ENCODE measurements around the gene RPAP2. TPM values are rescaled to one million over a fixed set of nuclear protein-coding genes. Genes with fewer than 3 reads are reported as not detected.
"Not testable (repeated sequence)": the region's sequence is repeated elsewhere in the genome, so short reads cannot be mapped to it uniquely, and the experiment has no call there.

Gene RPAP2
- total RNA-seq, 1 donor from 2014 or later, result 2.6 TPM

DNA sequence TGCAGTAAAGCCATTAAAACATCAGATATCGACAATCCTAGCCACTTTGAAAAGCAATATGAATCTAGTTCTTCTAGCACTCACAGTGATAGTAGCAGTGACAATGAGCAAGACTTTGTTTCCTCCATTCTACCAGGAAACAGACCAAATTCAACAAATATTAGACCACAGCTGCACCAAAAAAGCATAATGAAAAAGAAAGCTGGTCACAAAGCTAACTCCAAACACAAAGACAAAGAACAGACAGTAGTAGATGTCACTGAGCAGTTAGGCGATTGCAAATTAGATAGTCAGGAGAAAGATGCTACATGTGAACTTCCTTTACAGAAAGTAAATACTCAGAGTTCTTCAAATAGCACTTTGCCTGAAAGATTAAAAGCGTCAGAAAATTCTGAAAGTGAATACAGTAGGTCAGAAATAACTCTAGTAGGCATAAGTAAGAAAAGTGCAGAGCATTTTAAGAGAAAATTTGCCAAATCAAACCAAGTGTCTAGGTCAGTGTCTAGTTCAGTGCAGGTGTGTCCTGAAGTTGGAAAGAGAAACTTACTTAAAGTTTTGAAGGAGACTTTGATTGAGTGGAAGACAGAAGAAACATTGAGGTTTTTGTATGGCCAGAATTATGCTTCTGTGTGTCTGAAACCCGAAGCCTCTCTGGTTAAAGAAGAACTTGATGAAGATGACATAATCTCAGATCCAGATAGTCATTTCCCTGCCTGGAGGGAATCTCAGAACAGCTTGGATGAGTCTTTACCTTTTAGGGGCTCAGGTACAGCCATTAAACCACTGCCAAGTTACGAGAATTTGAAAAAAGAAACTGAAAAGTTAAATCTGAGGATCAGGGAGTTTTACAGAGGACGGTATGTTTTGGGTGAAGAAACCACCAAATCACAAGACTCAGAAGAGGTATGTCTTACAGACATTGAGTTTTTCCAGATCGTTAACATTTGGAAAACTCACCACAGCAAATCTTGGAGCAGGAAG is 24.9 kb downstream of the RPAP2 start:
- DNase-seq (ENCODE audit: low read depth in 2 of 2), result no peak

DNA sequence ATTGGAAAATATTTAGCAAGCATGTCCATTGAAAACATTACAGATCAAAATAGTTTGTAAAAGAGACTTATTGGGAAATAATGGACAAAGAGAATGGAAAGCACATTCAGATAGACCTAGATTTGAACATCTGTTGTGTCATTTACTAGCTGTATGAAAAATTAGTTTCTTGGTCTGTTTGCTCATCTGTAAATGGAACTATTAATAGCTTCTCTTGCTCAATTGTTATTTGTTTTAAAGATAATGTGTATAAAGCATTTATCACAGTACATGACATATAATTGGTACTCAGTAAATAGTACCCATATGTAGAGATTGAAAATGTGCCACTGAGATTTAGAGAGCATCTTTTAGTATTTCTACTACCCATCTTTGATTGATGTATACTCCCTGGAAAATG is 25.9 kb downstream of the RPAP2 start:
- no peak for DNase-seq (ENCODE audit: low read depth in 2 of 2)

DNA sequence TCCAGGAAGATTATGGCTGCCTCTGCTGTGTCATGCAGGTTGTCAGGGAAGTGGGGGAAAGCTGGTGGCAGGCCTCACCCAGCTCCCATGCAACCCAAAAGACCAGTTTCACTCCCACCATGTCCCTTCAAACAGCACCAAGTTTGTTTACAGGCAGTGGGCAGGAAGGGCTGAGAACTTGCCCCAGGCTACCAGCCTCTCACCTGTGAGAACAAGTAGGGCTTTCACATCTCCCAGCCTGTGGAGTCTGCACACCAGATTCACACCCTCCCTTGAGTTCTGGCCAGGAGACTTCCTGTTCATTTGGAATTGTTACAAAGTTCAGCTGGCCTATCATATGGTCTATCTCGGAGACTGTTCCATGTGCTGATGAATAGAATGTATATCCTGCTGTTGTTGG is 27.8 kb downstream of the RPAP2 start:
- DNase-seq (ENCODE audit: low read depth in 2 of 2), result peak in 1 of 2 donors; percentile 5

DNA sequence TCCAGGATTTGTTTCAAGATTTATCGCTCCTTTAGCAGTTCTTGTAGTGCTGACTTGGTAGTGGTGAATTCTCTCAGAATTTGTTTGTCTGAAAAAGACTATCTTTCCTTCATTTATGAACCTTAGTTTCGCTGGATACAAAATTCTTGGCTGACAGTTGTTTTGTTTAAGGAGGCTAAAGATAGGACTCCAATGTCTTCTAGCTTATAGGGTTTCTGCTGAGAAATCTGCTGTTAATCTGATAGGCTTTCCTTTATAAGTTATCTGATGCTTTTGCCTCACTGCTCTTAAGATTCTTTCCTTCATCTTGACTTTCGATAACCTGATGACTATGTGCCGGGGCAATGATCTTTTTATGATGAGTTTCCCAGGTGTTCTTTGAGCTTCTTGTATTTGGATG is 28.9 kb downstream of the RPAP2 start:
- no peak for DNase-seq (ENCODE audit: low read depth in 2 of 2)

DNA sequence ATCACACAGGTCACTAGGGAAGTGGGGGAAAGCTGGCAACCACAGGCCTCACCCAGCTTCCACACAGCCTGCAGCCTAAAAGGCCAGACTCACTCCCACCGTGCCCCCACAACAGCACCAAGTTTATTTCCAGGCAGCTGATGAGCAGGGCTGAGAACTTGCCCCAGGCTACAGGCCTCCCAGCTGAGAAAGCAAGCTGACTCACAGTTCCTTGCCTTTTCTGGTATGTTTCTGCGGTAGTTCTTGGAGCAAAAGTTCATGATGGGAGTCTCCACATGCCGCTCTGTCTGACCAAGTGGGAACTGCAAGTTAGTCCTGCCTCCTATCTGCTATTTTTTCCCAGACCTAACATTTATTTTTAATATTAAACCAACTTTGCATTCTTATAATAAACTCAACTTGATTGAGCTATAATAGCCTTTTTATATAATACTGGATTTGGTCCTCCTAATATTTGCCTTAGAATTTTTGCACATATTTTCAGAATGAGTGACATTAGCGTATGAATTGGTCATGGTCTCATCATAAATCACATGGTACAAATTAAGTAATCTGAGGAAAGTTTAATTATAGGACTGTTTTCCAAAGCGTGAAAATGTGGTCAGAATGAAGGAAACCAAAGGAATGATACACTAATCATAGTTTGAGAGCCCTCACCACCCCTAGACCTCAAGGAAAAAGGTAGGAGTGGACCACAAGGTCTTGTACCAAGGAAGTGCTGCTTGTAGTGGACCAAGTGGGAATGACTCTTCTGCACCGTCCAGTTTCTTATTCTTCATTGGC is 30.7 kb downstream of the RPAP2 start:
- DNase-seq (ENCODE audit: low read depth in 2 of 2), result no peak

DNA sequence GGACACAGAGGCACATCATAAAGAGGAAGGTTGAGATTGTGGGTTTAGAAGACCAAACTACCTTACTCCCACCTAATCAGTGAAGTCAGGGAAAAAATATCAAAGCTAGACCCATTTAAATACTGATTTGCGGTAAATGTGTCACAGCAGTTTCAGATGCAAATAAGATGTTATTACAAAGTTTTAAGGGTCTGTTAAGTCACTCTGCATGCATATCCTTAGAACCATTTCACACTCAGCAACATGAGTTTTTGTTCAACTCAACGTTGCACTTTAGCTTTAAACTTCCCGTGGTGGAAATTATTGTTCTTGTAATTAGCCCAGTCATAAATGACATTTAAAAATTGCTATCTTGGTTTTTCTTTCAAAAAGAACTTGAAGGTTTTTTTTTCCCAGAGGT is 34.8 kb downstream of the RPAP2 start:
- no peak for DNase-seq (ENCODE audit: low read depth in 2 of 2)

DNA sequence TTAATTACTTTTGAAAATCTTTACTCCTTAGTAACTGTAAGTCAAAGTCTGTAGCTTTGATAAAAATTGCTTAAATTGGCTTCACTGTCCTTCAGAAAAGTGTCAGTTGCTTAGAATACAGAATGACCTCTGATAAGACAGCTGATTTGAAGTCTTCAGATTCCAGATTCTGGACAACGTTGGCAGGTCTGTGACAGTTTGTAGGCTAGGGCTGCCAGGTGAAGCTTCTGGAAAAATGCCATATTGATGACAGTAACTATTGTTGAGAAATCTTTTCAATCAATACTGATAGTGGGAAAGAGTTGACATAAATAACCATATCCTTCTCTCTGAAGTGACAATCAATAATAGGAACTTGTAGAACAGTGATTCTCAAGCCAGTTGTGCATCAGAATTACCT is 41.3 kb downstream of the RPAP2 start:
- DNase-seq (ENCODE audit: low read depth in 2 of 2), result no peak

DNA sequence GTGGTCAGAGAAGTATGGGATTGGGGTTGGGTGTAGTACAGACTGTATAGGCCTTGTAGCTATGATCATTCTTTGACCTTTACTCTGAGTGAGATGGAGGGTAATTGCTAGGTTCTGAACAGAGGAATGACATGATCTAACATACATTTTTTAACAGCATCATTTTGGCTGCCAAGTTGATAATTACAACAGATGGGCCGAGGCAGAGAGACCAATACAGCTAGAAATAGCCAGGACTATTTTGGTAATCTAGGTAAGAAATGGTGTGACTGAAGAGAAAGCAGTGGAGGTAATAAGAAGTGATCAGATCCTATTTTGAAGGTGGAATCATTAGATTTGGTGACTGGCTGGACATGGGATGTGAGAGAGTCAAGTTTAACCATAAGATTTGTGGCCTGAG is 43.5 kb downstream of the RPAP2 start:
- DNase-seq (ENCODE audit: low read depth in 2 of 2), result no peak

DNA sequence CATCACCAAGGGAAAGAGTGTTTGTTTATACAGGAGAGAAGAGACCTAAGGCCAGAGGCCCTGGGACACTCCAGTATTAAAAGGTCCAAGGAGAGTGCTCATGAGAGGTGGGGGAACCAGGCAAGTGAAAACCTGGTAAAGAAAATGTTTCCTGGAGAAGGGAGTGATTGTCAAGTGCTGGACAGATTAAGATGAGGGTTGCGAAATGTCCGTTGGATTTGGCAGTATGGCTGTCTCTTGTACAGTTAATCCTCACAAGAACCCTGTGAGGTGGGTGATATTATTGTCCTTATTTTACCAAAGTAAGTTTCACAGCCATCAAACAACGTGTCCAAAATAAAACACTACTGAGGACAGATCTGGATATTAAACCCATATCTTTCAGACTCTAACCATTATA is 44.2 kb downstream of the RPAP2 start:
- DNase-seq (ENCODE audit: low read depth in 2 of 2), result no peak

DNA sequence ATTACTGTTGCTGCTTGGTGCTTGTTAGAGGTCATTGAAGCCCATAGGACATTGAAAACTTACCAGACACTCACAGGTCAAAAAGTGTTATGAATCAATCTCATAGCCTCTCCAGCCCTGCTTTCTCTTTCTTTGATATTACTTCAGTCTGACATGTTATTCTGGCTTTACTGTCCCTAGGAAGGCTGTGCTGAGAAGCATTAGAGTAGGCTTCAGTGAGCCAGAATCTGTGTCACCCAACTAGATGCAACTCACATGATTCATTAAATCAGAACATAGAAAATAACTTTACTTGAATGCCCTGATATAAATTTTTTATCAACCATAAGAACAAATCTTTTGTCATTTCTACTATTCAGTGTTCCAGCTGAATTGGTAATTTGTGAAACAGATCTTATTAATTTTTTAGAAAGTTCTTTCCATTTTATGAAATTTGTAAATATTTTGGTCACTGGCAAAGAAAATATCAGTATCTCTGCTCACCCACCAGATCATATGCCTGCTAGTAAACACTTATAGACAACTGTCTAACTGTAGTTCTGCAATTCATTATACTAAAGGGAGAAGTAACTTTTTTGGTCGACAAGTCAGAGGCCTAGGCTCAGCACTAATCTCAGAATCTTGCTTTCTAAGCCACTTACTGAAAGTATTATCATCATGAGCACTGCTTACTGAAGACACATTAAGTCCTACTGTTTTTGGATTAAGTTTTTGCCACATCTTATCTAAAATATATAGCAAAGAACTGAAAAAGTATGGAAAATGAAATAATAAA is 48.2 kb downstream of the RPAP2 start:
- no peak for DNase-seq (ENCODE audit: low read depth in 2 of 2)

DNA sequence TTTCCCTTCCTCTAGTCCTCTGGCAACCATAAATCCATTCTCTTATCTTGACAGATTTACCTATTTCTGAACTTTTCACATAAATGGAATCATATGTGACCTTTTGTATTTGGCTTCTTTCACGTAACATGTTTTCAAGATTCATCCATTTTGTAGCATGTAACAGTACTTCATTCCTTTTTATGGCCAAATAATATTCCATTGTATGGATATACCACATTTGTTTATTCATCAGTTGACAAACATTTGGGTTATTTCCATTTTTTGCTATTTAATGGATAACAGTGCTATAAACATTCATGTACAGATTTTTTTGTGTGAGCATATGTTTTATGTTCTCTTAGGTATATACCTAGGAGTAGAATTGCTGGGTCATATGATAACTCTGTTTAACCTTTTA is 54.0 kb downstream of the RPAP2 start:
- no peak for DNase-seq (ENCODE audit: low read depth in 2 of 2)

DNA sequence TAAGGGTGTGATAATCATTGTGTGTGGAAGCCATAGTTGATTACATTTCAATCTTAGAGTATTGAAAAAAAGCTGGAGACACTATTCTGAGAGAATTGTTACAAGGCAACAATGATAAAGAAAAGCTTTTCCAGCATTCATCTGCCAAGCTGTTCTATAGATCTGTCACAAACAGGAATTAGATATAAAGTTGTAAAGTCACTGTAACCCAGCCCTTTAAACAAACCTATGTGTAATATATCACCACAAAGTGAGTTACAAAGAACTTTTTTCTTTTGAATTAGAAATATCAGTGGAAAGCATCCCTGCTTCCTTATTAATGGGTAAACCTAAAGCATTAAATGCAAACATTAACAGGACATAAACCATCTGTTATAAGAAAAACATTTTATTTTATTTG is 55.4 kb downstream of the RPAP2 start:
- no peak for DNase-seq (ENCODE audit: low read depth in 2 of 2)

DNA sequence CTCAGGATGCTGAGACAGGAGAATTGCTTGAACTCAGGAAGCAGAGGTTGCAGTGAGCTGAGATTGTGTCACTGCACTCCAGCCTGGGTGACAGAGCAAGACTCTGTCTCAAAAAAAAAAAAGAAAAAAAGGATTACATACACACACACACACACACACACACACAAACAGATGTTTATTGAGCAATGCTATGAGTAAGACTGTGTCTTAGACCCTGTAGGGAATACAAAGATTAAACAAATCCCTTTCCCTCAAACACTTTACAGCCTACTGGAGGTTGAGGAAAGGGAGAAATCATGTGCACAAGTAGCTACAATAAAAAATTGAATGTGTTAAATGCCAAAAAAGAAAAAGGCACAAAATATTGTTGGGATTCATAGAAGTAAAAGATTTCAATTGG is 58.1 kb downstream of the RPAP2 start:
- peak in 1 of 2 donors; percentile 16 for DNase-seq (ENCODE audit: low read depth in 2 of 2)

DNA sequence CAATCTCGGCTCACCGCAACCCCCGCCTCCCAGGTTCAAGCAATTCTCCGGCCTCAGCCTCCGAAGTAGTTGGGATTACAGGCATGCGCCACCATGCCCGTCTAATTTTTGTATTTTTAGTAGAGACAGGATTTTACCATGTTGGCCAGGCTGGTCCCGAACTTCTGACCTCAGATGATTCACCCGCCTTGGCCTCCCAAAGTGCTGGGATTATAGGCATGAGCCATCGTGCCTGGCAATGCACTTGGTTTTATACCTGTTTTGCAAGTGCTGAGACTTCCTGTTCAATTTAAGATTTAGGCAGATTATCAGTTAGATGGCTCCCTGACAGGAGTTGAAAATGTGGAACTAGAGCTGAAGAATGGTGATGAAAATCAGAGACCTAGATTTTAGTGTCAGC is 60.5 kb downstream of the RPAP2 start:
- not testable (repeated sequence) for DNase-seq (ENCODE audit: low read depth in 2 of 2)

DNA sequence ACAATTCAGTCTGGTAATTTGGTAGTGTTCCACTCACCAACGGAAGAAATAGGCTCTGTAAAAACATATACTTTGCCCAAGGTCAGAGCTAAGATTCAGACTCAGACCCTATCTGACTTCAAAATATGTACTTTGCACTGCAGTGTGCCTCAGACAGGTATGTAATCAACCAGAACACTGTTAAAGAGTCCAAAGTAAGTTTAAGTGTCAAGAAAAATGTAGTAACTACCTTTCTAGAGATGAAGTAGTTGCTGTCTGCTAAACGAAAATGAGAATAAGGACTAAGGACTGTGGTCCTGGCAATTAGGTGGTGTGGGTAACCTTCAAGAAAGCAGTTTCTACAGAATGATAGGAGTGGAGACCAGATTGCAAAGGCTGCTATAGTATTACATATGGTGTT is 61.1 kb downstream of the RPAP2 start:
- no peak for DNase-seq (ENCODE audit: low read depth in 2 of 2)

DNA sequence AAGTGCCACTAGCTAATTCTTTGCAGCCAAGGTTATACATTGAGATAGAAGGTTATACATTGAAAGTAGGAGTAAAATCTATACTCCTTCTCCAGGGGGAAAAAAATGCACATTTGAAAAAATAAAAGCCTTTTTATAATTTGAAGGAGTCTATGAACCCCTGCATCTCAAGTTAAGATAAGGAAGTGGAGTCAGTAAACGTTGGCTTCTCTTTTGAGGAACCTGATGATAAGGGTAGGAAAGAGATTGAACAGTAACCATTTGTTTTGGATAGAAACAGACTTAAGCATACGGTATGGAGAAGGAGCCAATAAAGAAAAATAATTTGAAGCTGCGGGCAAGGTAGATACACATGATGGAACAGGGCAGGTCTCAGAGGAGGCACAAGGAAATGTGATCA is 64.1 kb downstream of the RPAP2 start:
- DNase-seq (ENCODE audit: low read depth in 2 of 2), result no peak

DNA sequence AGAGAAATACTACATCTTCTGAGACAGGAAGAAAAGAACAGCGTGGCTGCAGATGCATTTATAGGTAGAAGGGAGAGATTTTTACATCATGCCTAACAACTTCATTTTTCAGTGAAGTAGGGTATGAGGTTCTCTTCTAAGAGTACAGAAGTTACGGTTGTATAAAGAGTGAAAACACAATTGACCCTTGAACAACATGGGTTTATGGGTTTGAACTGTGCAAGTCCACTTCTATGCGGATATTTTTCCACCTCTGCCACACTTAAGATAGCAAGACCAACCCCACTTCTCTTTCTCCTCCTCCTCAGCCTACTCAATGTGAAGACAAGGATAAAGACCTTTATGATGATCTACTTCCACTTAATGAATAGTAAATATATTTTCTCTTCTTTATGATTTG is 64.5 kb downstream of the RPAP2 start:
- no peak for DNase-seq (ENCODE audit: low read depth in 2 of 2)

DNA sequence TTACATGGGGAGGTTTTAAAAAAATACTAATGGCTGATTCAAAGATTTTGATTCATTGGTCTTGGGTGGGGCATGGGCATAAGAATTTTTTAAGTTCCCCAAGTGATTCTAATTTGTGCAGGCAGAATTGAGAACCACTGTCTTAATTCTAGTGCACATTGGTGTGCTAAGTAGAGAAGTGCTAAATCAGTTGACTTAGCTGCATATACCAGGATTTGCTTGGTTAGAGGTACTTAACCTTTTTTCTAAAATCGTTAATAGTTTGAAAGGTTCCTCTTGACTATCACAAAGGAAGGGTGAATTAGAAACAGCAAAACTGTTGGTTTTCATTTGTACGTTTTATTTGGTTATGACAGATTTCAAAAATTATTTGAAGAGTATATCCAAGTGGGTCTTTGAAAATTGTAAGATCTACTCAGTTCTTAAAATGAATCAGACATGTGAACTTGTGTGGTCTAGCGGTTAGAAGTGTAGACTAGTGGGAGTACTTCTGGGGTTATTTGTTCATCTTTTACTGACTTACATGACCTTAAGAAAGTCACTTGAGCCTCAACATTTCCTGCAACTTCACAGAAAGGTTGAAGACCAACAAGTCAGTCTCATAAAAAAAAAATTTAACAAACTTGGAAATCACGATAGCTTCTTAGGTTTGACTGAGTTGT is 66.7 kb downstream of the RPAP2 start:
- no peak for DNase-seq (ENCODE audit: low read depth in 2 of 2)

DNA sequence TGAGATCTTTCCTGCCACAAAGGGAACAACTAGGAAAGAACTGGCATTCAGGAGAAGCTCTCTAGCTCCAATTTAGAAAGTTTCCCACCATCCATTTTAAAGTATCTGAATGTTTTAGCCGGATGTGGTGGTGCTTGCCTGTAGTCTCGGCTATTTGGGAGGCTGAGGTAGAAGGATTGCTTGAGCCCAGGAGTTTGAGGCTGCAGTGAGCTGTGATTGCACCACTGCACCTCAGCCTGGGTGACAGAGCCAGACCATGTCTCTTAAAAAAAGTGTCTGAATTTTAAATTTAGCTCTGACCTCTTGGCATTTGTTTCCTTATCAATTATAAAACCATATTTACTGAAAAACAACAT is 67.2 kb downstream of the RPAP2 start:
- DNase-seq (ENCODE audit: low read depth in 2 of 2), result no peak

DNA sequence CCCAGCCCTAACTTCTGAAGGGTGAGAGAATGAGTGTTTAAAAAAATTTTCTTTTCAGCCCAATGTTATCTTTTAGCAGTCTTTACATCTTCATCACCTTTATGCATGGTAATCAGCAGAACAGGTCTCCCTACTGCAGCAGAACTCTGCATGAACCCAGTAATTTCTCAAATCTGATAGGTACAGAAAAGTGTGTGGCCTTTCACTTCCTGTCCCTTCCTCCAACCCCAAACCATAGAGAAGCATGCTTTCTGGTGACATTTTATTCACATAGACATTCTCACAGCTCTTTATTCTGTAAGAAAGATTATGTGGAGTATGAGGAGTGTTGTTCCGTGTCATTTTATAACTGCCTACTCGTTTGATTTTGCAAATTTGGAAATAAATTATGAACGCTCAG is 68.6 kb downstream of the RPAP2 start:
- DNase-seq (ENCODE audit: low read depth in 2 of 2), result no peak

DNA sequence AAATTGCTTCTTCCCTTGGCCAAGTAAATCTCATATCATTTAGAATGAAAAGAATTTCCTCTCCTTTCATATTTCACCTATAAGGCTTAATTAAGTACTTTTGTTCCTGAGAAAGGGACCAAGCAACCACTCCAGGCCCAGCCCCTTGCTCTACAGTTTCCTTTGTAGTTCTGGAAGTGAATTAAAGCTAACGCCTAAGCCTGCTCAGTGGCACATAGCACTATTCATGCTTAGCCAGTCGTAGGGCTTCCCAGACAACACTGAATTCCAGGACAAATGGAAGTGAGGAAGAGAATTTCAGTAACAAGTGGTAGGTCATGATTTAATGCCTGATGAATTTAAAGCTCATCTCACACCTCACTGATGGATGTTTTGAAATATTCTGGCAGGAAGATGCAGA is 73.3 kb downstream of the RPAP2 start:
- DNase-seq (ENCODE audit: low read depth in 2 of 2), result no peak

DNA sequence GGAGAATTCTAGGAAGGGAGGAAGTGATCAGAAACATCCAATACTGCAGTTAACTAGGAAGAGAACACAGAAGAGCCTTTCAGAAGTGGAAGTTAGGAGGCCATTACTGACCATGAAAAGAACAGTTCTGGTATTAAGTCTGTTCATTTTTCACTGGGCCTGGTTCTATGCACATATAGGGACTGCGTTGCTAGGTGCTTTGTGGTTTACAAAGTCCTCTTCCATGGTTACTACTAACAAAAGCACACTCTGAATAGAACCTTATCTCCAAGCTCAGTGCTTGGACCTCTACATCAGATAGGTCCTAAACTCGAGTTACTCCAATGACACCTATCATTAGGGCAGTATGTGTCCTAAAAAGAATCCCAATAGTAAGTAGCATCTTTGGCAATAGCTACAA is 75.4 kb downstream of the RPAP2 start:
- no peak for DNase-seq (ENCODE audit: low read depth in 2 of 2)
